Esophagus muscularis mucosa (tissue), 4 donors: ENCODE measurements around the gene CNTD1. TPM values are rescaled to one million over a fixed set of nuclear protein-coding genes. Genes with fewer than 3 reads are reported as not detected.

ENCODE experiments used
- DNase-seq: peaks from one replicate; pipeline ENCODE4 v3.0.0-alpha.2; 2017; ENCODE audit errors: extremely low spot score
- H3K27ac ChIP-seq, 4 donors: fragments of 200-600 bp; sonication (generic); replicated peaks in 1 of 4; 1 replicate in 3 of 4; 2 replicates in 1 of 4; pipeline ENCODE4 v1.5.1; 2016 to 2019; ENCODE audit warnings: mild to moderate bottlenecking in 1 of 4
- H3K27me3 ChIP-seq, 4 donors: fragments of 200-600 bp; sonication (generic); one replicate each; pipeline versions ENCODE4 v1.5.1 to v1.6.0; 2016 to 2019
- H3K36me3 ChIP-seq, 4 donors: fragments of 200-600 bp; sonication (generic); one replicate each; pipeline ENCODE4 v1.5.1; 2016 to 2019
- H3K4me1 ChIP-seq, 4 donors: fragments of 200-600 bp; sonication (generic); one replicate each; pipeline ENCODE4 v1.5.1; 2016 to 2019
- H3K4me3 ChIP-seq, 4 donors: fragments of 200-600 bp; sonication (generic); 1 replicate in 2 of 4; 2 replicates in 2 of 4; pipeline ENCODE4 v1.5.1; 2016 to 2019; ENCODE audit warnings: mild to moderate bottlenecking in 4 of 4, moderate library complexity in 1 of 4
- H3K9me3 ChIP-seq, 4 donors: fragments of 200-600 bp; sonication (generic); 1 replicate in 3 of 4; 2 replicates in 1 of 4; pipeline ENCODE4 v1.5.1; 2016 to 2019
- EP300 ChIP-seq: sonication (generic); formaldehyde crosslinking; IDR thresholded peaks from one replicate; pipeline ENCODE4 v1.6.1; 2017; ENCODE audit warnings: antibody characterized with exemption
- POLR2A ChIP-seq: fragments of 450-650 bp; IDR thresholded peaks from one replicate; pipeline ENCODE4 v1.6.1; 2017; ENCODE audit warnings: antibody characterized with exemption, moderate library complexity, mild to moderate bottlenecking, low read depth
- POLR2AphosphoS5 ChIP-seq, 2 donors: sonication (generic); formaldehyde crosslinking; IDR thresholded peaks; one replicate each; pipeline ENCODE4 v1.6.1; 2017; ENCODE audit warnings: antibody characterized with exemption in 2 of 2
- WGBS: methylation state at CpG from one replicate; pipeline ENCODE4 v1.1.5; 2018; 5-methylcytosine and 5-hydroxymethylcytosine counted together
- intact Hi-C: fragments of 100-400 bp; cut with DNase I; formaldehyde crosslinking; loops from one replicate; pipeline ENCODE4 v1.15.1; 2023
- total RNA-seq, 4 donors: library from RNA; depleted of rRNA; stranded (reverse); fragments of >200 nt; gene quantifications; one replicate each; pipeline versions ENCODE4 v1.1.0 to v1.2.1, GENCODE V29; 2016
- TF ChIP-seq, protein P1 (sequence below), 3 experiments: fragments of 200-600 bp in 2 of 3; fragments of 450-650 bp in 1 of 3; sonication (generic) in 2 of 3; IDR thresholded peaks; one replicate each; pipeline ENCODE4 v1.5.1; 2017 to 2019; ENCODE audit warnings: antibody characterized with exemption in 3 of 3, mild to moderate bottlenecking in 2 of 3, moderate library complexity in 1 of 3

Gene CNTD1
- total RNA-seq, 4 donors from 2014 or later, result 0.50 to 3.9 (median 0.57) TPM; not detected in 1

DNA sequence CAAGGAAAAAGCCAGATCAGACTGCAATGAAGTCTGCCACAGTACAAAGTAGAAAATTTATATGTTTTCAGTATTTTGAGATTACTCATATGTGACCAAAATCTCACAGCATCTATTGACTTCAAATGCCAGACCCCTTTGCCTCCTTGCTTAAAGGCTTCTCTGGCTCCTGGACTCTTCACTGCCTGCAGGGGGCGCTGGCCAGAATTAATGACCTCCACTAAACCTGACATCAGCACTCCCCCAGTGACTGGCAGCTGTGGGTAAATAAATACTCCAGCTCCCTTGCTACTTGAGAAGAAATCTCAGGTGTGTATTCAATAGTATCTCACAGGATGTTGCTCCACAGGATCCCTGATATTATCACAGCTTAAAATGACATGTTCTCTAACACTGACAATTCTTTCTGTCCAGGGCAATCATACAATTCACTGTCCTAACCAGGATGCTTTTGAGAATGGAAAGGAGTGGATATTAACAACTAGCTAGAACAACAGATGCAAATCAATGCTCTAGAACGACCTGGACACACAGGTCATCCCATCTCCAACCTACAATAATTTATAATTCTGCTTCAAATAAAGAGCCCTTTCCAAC, 21.4 kb downstream of the CNTD1 start:
- Histone ChIP-seq H3K4me1 (peaks cover 21 to 36% (median 32%) of the 10 kb centered on the region in 4 donors), H3K27ac (no peak overlapping the region), H3K36me3 (peaks cover 41 to 73% (median 70%) of the 10 kb centered on the region in 4 donors), H3K9me3 (no peaks in the 10 kb centered on the region), H3K27me3 (no peaks in the 10 kb centered on the region), H3K4me3 (no peak overlapping the region)
- no peak for DNase-seq
- WGBS, result 34% methylated on average over 2 of the region's 2 CpGs
- TF ChIP-seq POLR2A, result no peak
- no peak for TF ChIP-seq EP300
- TF ChIP-seq, protein P1, sequence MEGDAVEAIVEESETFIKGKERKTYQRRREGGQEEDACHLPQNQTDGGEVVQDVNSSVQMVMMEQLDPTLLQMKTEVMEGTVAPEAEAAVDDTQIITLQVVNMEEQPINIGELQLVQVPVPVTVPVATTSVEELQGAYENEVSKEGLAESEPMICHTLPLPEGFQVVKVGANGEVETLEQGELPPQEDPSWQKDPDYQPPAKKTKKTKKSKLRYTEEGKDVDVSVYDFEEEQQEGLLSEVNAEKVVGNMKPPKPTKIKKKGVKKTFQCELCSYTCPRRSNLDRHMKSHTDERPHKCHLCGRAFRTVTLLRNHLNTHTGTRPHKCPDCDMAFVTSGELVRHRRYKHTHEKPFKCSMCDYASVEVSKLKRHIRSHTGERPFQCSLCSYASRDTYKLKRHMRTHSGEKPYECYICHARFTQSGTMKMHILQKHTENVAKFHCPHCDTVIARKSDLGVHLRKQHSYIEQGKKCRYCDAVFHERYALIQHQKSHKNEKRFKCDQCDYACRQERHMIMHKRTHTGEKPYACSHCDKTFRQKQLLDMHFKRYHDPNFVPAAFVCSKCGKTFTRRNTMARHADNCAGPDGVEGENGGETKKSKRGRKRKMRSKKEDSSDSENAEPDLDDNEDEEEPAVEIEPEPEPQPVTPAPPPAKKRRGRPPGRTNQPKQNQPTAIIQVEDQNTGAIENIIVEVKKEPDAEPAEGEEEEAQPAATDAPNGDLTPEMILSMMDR (IDR thresholded peaks at IDR 0.05), result peak; percentile 39 to 73 (median 42)
- no peak for TF ChIP-seq POLR2AphosphoS5 (IDR thresholded peaks at IDR 0.05)
- intact Hi-C loops, result loop anchor here (5.0 kb wide), 2 partner anchors 38 to 98 kb away; partner anchors contain the start of gene WNK4

DNA sequence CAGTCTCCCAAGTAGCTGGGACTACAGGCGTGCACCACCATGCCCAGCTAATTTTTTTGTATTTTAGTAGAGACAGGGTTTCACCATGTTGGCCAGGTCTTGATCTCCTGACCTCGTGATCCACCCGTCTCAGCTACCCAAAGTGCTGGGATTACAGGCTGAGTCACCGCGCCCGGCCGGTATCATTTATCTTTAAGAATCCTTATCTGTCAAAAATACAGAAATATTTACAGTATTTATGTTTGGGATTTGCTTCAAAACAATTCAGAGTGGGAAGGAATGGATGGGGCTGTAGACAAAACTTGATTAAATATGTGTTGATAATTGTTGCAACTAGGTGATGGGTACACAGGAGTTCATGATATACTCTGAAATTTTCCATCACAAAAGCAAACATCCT, 22.5 kb downstream of the CNTD1 start:
- H3K36me3 ChIP-seq, result peaks cover 30 to 62% (median 59%) of the 10 kb centered on the region in 4 donors
- no peak for DNase-seq
- intact Hi-C loops, result loop anchor here (5.0 kb wide), 2 partner anchors 39 to 99 kb away; partner anchors contain the start of gene WNK4
- H3K4me1 ChIP-seq, result peaks cover 14 to 27% (median 24%) of the 10 kb centered on the region in 4 donors
- no peaks in the 10 kb centered on the region for H3K9me3 ChIP-seq
- TF ChIP-seq POLR2A, result no peak
- TF ChIP-seq EP300, result no peak
- TF ChIP-seq, protein P1 (IDR thresholded peaks at IDR 0.05), result no peak
- TF ChIP-seq POLR2AphosphoS5 (IDR thresholded peaks at IDR 0.05), result no peak
- H3K27ac ChIP-seq, result no peak overlapping the region
- WGBS, result 94% methylated on average over 7 of the region's 7 CpGs
- no peak overlapping the region for H3K4me3 ChIP-seq
- no peaks in the 10 kb centered on the region for H3K27me3 ChIP-seq

DNA sequence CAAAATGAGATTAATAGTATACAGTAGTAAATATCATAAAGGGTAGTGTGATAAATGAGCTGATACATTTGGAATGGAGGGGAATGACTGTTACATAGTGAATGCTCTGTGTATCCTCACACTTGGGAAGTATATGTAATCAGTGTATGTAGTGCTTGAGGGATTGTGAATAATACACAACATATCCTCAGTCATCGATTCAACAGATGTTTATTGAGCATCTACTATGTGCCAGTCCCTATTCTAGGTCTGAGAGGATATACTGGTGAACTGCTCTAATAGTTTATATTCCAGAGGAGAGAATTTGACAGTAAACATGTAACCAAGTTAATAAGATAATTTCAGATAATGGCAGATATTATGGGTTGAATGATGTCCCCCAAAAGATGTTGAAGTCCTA, 28.8 kb downstream of the CNTD1 start:
- DNase-seq, result no peak
- peaks cover 17 to 27% (median 18%) of the 10 kb centered on the region in 4 donors for H3K4me1 ChIP-seq
- H3K4me3 ChIP-seq, result no peak overlapping the region
- TF ChIP-seq POLR2A (no peak), EP300 (no peak), POLR2AphosphoS5 (IDR thresholded peaks at IDR 0.05) (no peak)
- TF ChIP-seq, protein P1 (IDR thresholded peaks at IDR 0.05), result no peak
- 100% methylated on average over 1 of the region's 1 CpG for WGBS
- H3K36me3 ChIP-seq, result no peaks in the 10 kb centered on the region
- H3K27me3 ChIP-seq, result no peaks in the 10 kb centered on the region
- H3K9me3 ChIP-seq, result no peaks in the 10 kb centered on the region
- no peak overlapping the region for H3K27ac ChIP-seq
- intact Hi-C loops, result no loop called here

DNA sequence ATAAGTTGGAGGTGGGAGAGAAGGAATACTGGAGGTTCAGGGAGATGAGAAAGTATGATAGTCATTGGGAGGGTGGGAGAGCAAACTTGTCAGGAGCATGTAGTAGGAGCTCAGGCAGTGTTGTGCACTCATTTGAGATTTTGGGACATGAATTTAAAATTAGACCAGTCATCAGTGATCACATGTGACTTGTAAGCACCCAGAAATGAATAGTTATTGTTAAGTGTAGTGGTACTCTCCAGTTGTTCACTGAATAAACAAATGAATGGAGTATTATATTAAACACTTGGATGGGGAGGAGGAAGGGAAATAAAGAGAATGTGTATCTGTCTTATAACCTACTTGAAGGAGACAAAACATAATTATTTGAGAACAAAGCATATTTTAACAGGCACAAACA, 32.3 kb downstream of the CNTD1 start:
- Histone ChIP-seq H3K9me3 (no peaks in the 10 kb centered on the region), H3K4me1 (peaks cover 17 to 32% (median 25%) of the 10 kb centered on the region in 4 donors), H3K27ac (no peak overlapping the region), H3K4me3 (no peak overlapping the region), H3K27me3 (no peaks in the 10 kb centered on the region), H3K36me3 (peaks cover 0 to 14% (median 12%) of the 10 kb centered on the region in 4 donors)
- TF ChIP-seq POLR2A, result no peak
- TF ChIP-seq EP300, result no peak
- TF ChIP-seq, protein P1 (IDR thresholded peaks at IDR 0.05), result no peak
- TF ChIP-seq POLR2AphosphoS5 (IDR thresholded peaks at IDR 0.05), result no peak
- no peak for DNase-seq
- intact Hi-C loops, result no loop called here
